H1 (cell line): ENCODE data around the gene DDX49. TPM values are rescaled to one million over a fixed set of nuclear protein-coding genes. Genes with fewer than 3 reads are reported as not detected.

ENCODE experiments used
- polyA plus RNA-seq, 7 experiments: library from polyadenylated mRNA; depleted of rRNA in 3 of 7; stranded (reverse) in 5 of 7; unstranded in 2 of 7; fragments of >200 nt in 5 of 7; fragments of 200-250 nt in 2 of 7; gene quantifications; 1 replicate in 5 of 7; 2 replicates in 1 of 7; 4 replicates in 1 of 7; pipeline versions ENCODE4 v1.2.1 to v1.2.3, GENCODE V29; 2011 to 2013; ENCODE audit warnings: missing spikeins in 2 of 7, mixed read lengths in 2 of 7
- total RNA-seq: library from RNA; stranded (reverse); fragmentation: NEBNext Ultra II Directional; extraction: Animal tissue kit (Norgen Biotek cat#: 25700); gene quantifications from 2 replicates; pipeline ENCODE4 v1.2.1, GENCODE V29; 2021

Gene DDX49
- total and polyA plus RNA-seq, 2 of the 8 experiments (the other 6 are each of a cell fraction or from before 2014, with no cell fraction given), result 41.3 to 46.5 TPM

Other genes with a start within 250 kb of the DDX49 start
- 8.5 TPM in 2 replicates for gene CRTC1, start 236.0 kb upstream of the DDX49 start, total RNA-seq
- gene CRTC1, start 236.0 kb upstream of the DDX49 start, polyA plus RNA-seq (2011; rRNA removed), result 2.9 and 6.5 TPM in 2 replicates
- 0.17 and 0.25 TPM in 2 replicates for gene COMP, start 128.4 kb upstream of the DDX49 start, total RNA-seq
- 0.17 and 0.35 TPM in 2 replicates for gene COMP, start 128.4 kb upstream of the DDX49 start, polyA plus RNA-seq (2011; rRNA removed)
- 62.0 and 64.6 TPM in 2 replicates for gene UPF1, start 87.8 kb upstream of the DDX49 start, total RNA-seq
- 46.4 and 77.0 TPM in 2 replicates for gene UPF1, start 87.8 kb upstream of the DDX49 start, polyA plus RNA-seq (2011; rRNA removed)
- gene CERS1, start 23.6 kb upstream of the DDX49 start, total RNA-seq, result 18.6 and 23.1 TPM in 2 replicates
- 51.0 and 61.6 TPM in 2 replicates for gene CERS1, start 23.6 kb upstream of the DDX49 start, polyA plus RNA-seq (2011; rRNA removed)
- 178 and 190 TPM in 2 replicates for gene COPE, start 328 bp upstream of the DDX49 start, total RNA-seq
- 356 and 420 TPM in 2 replicates for gene COPE, start 328 bp upstream of the DDX49 start, polyA plus RNA-seq (2011; rRNA removed)
- 28.3 and 33.2 TPM in 2 replicates for gene HOMER3, start 21.5 kb downstream of the DDX49 start, total RNA-seq
- 41.6 and 53.5 TPM in 2 replicates for gene HOMER3, start 21.5 kb downstream of the DDX49 start, polyA plus RNA-seq (2011; rRNA removed)
- 106 and 114 TPM in 2 replicates for gene SUGP2, start 113.8 kb downstream of the DDX49 start, total RNA-seq
- gene SUGP2, start 113.8 kb downstream of the DDX49 start, polyA plus RNA-seq (2011; rRNA removed), result 57.7 and 76.6 TPM in 2 replicates
- gene ARMC6, start 113.9 kb downstream of the DDX49 start, total RNA-seq, result 68.3 and 73.7 TPM in 2 replicates
- gene ARMC6, start 113.9 kb downstream of the DDX49 start, polyA plus RNA-seq (2011; rRNA removed), result 67.1 and 87.0 TPM in 2 replicates
- 4.1 and 6.2 TPM in 2 replicates for gene SLC25A42, start 144.3 kb downstream of the DDX49 start, total RNA-seq
- gene SLC25A42, start 144.3 kb downstream of the DDX49 start, polyA plus RNA-seq (2011; rRNA removed), result 5.9 and 10.5 TPM in 2 replicates
- gene TMEM161A, start 218.8 kb downstream of the DDX49 start, total RNA-seq, result 41.9 and 47.8 TPM in 2 replicates
- 103 and 153 TPM in 2 replicates for gene TMEM161A, start 218.8 kb downstream of the DDX49 start, polyA plus RNA-seq (2011; rRNA removed)